ENCODE results near the gene DESI1.
"Not testable (repeated sequence)": the region's sequence is repeated elsewhere in the genome, so short reads cannot be mapped to it uniquely, and the experiment has no call there.

DESI1 gene

GRCh38 chr22:41619979-41620588 lies 759 bp downstream of the DESI1 start:
- no peaks in the 10 kb centered on the region for H3K9me3 Mint-ChIP-seq
- peaks cover 5 to 24% of the 10 kb centered on the region in 2 donors for H3K36me3 Mint-ChIP-seq
- H3K27me3 Mint-ChIP-seq: no peaks in the 10 kb centered on the region
- peaks cover 15 to 42% of the 10 kb centered on the region in 2 donors for H3K4me1 Mint-ChIP-seq
- H3K4me3 Mint-ChIP-seq: peak overlapping the region; percentile 91 to 94
- peak overlapping the region; percentile 98 for H3K27ac Mint-ChIP-seq
- ATAC-seq (replicated peaks): peak; percentile 20 to 25
- DNase-seq: peak; percentile 28

GRCh38 chr22:41613456-41613855 lies 7.4 kb downstream of the DESI1 start:
- ATAC-seq (replicated peaks) (no peak), DNase-seq (no peak)
- Mint-ChIP-seq H3K27ac (no peak overlapping the region), H3K36me3 (peaks cover 16 to 23% of the 10 kb centered on the region in 2 donors), H3K4me3 (no peak overlapping the region), H3K27me3 (no peaks in the 10 kb centered on the region), H3K9me3 (no peaks in the 10 kb centered on the region), H3K4me1 (peaks cover 7 to 13% of the 10 kb centered on the region in 2 donors)

GRCh38 chr22:41612603-41613306 lies 8.1 kb downstream of the DESI1 start:
- ATAC-seq (replicated peaks) (no peak), DNase-seq (no peak)
- H3K36me3 Mint-ChIP-seq: peaks cover 21 to 27% of the 10 kb centered on the region in 2 donors
- H3K9me3 Mint-ChIP-seq: no peaks in the 10 kb centered on the region
- no peak overlapping the region for H3K27ac Mint-ChIP-seq
- no peaks in the 10 kb centered on the region for H3K27me3 Mint-ChIP-seq
- no peak overlapping the region for H3K4me3 Mint-ChIP-seq
- peaks cover 7% of the 10 kb centered on the region in 2 donors for H3K4me1 Mint-ChIP-seq

GRCh38 chr22:41608386-41608785 lies 12.5 kb downstream of the DESI1 start:
- Mint-ChIP-seq H3K27me3 (no peaks in the 10 kb centered on the region), H3K36me3 (peaks cover 46 to 60% of the 10 kb centered on the region in 2 donors), H3K4me1 (peaks cover 15% of the 10 kb centered on the region in 2 donors), H3K9me3 (no peaks in the 10 kb centered on the region), H3K4me3 (no peak overlapping the region), H3K27ac (no peak overlapping the region)
- no peak for ATAC-seq (replicated peaks)
- no peak for DNase-seq

- peaks cover 54 to 71% of the 10 kb centered on the region in 2 donors for H3K36me3 Mint-ChIP-seq
Measured at GRCh38 chr22:41603873-41604332, 16.9 kb downstream of the DESI1 start.

GRCh38 chr22:41600976-41601375 lies 19.9 kb downstream of the DESI1 start:
- Mint-ChIP-seq H3K36me3 (peaks cover 40 to 72% of the 10 kb centered on the region in 2 donors), H3K4me1 (peaks cover 19 to 33% of the 10 kb centered on the region in 2 donors), H3K27ac (no peak overlapping the region)

More at GRCh38 chr22:41603873-41604332, 16.9 kb downstream of the DESI1 start:
- Mint-ChIP-seq H3K4me1 (peaks cover 19 to 27% of the 10 kb centered on the region in 2 donors), H3K27me3 (no peaks in the 10 kb centered on the region), H3K9me3 (no peaks in the 10 kb centered on the region), H3K27ac (peak overlapping the region; percentile 21), H3K4me3 (peak overlapping the region in 1 of 2 donors; percentile 19)
- DNase-seq: peak; percentile 81
- ATAC-seq (replicated peaks): peak; percentile 99

GRCh38 chr22:41598891-41599635 lies 21.8 kb downstream of the DESI1 start:
- Mint-ChIP-seq H3K27me3 (no peaks in the 10 kb centered on the region), H3K36me3 (peaks cover 29 to 59% of the 10 kb centered on the region in 2 donors), H3K9me3 (no peaks in the 10 kb centered on the region), H3K27ac (no peak overlapping the region), H3K4me1 (peaks cover 10 to 25% of the 10 kb centered on the region in 2 donors), H3K4me3 (no peak overlapping the region)
- ATAC-seq (replicated peaks) (no peak), DNase-seq (no peak)

More at GRCh38 chr22:41600976-41601375, 19.9 kb downstream of the DESI1 start:
- no peak overlapping the region for H3K4me3 Mint-ChIP-seq
- no peaks in the 10 kb centered on the region for H3K27me3 Mint-ChIP-seq
- H3K9me3 Mint-ChIP-seq: no peaks in the 10 kb centered on the region
- ATAC-seq (replicated peaks): no peak
- DNase-seq: no peak

GRCh38 chr22:41598081-41598480 lies 22.8 kb downstream of the DESI1 start:
- Mint-ChIP-seq H3K27ac (peak overlapping the region; percentile 20), H3K9me3 (no peaks in the 10 kb centered on the region), H3K36me3 (peaks cover 29 to 57% of the 10 kb centered on the region in 2 donors), H3K27me3 (no peaks in the 10 kb centered on the region), H3K4me1 (peaks cover 7 to 15% of the 10 kb centered on the region in 2 donors), H3K4me3 (no peak overlapping the region)
- DNase-seq (no peak), ATAC-seq (replicated peaks) (no peak)

- ATAC-seq (replicated peaks) (peak; percentile 27 to 38), DNase-seq (no peak)
- no peaks in the 10 kb centered on the region for H3K27me3 Mint-ChIP-seq
- no peaks in the 10 kb centered on the region for H3K9me3 Mint-ChIP-seq
- H3K27ac Mint-ChIP-seq: no peak overlapping the region
- H3K4me3 Mint-ChIP-seq: no peak overlapping the region
- peaks cover 24 to 55% of the 10 kb centered on the region in 2 donors for H3K36me3 Mint-ChIP-seq
- peaks cover 3 to 10% of the 10 kb centered on the region in 2 donors for H3K4me1 Mint-ChIP-seq
Measured at GRCh38 chr22:41597635-41597953, 23.2 kb downstream of the DESI1 start.

GRCh38 chr22:41596776-41597634 lies 23.8 kb downstream of the DESI1 start:
- ATAC-seq (replicated peaks) (peak; percentile 79 to 88), DNase-seq (peak; percentile 23)
- H3K27me3 Mint-ChIP-seq: no peaks in the 10 kb centered on the region
- H3K36me3 Mint-ChIP-seq: peaks cover 19 to 50% of the 10 kb centered on the region in 2 donors
- H3K4me1 Mint-ChIP-seq: peaks cover 3 to 6% of the 10 kb centered on the region in 2 donors
- no peak overlapping the region for H3K4me3 Mint-ChIP-seq
- H3K9me3 Mint-ChIP-seq: no peaks in the 10 kb centered on the region
- H3K27ac Mint-ChIP-seq: peak overlapping the region; percentile 65

- H3K9me3 Mint-ChIP-seq: no peaks in the 10 kb centered on the region
- no peaks in the 10 kb centered on the region for H3K27me3 Mint-ChIP-seq
- peaks cover 14 to 44% of the 10 kb centered on the region in 2 donors for H3K36me3 Mint-ChIP-seq
- ATAC-seq (replicated peaks): no peak
- no peak for DNase-seq
- H3K4me1 Mint-ChIP-seq: peaks cover 3 to 11% of the 10 kb centered on the region in 2 donors
- no peak overlapping the region for H3K27ac Mint-ChIP-seq
- no peak overlapping the region for H3K4me3 Mint-ChIP-seq
Measured at GRCh38 chr22:41595703-41596102, 25.1 kb downstream of the DESI1 start.

GRCh38 chr22:41593336-41593960 lies 27.4 kb downstream of the DESI1 start:
- ATAC-seq (replicated peaks); DNase-seq; H3K9me3 Mint-ChIP-seq; H3K27me3 Mint-ChIP-seq; H3K27ac Mint-ChIP-seq; H3K4me3 Mint-ChIP-seq: not testable (repeated sequence)
- Mint-ChIP-seq H3K4me1 (peaks cover 11 to 23% of the 10 kb centered on the region in 2 donors), H3K36me3 (peaks cover 9 to 33% of the 10 kb centered on the region in 2 donors)

Data from stimulated activated naive B cell treated with anti-CD40 and anti-IgM and Interleukin-4, amounts not matched to agents 10 μg/mL and 1 μg/mL and 100 μg/mL, for 72 hours (primary cell).